Measurements from ENCODE around the gene C1orf21. TPM values are rescaled to one million over a fixed set of nuclear protein-coding genes. Genes with fewer than 3 reads are reported as not detected.
A peak's percentile ranks its signal among the peaks of the same experiment; 100 is the strongest.

C1orf21 gene
- total RNA-seq, 1 donor, result 47.3 TPM

DNA sequence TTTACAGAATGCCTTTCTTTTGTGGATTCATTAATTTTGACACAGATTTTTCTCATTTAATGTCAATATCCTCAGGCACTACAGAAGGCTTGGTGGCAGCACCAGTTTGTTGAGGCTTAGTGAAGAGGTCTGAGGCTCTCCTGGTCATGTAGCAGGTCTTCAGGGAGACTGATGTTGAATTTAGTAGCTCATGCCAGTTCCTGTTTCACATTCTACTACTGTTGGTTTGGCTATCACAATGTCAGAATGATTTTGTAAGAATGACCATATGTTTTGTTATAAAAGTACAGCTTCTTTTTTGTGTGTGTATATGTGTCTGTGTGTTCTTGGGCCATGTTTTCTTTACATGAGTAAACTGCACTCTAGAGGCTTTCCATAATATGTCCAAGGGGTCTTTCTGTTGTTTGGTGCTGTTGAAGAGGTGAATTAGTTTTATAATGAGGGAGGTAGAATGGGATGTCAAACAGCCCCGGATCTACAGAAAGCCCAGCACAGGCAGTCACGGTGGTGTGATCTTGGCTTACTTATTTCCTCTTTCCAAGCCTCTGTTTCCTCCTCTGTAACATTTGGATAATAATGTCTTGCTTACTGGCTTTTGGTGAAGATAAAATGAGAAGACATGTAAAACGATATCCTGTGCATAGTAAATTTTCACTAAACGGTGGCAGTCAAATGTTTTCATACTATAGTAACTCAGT is 32.0 kb downstream of the C1orf21 start:
- TF ChIP-seq, protein P1, sequence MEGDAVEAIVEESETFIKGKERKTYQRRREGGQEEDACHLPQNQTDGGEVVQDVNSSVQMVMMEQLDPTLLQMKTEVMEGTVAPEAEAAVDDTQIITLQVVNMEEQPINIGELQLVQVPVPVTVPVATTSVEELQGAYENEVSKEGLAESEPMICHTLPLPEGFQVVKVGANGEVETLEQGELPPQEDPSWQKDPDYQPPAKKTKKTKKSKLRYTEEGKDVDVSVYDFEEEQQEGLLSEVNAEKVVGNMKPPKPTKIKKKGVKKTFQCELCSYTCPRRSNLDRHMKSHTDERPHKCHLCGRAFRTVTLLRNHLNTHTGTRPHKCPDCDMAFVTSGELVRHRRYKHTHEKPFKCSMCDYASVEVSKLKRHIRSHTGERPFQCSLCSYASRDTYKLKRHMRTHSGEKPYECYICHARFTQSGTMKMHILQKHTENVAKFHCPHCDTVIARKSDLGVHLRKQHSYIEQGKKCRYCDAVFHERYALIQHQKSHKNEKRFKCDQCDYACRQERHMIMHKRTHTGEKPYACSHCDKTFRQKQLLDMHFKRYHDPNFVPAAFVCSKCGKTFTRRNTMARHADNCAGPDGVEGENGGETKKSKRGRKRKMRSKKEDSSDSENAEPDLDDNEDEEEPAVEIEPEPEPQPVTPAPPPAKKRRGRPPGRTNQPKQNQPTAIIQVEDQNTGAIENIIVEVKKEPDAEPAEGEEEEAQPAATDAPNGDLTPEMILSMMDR (IDR thresholded peaks at IDR 0.05; ENCODE audit: insufficient read depth, low read length), result no peak
- H3K4me3 ChIP-seq (ENCODE audit: low read depth, low read length), result no peak overlapping the region
- DNase-seq (ENCODE audit: low read depth), result no peak

DNA sequence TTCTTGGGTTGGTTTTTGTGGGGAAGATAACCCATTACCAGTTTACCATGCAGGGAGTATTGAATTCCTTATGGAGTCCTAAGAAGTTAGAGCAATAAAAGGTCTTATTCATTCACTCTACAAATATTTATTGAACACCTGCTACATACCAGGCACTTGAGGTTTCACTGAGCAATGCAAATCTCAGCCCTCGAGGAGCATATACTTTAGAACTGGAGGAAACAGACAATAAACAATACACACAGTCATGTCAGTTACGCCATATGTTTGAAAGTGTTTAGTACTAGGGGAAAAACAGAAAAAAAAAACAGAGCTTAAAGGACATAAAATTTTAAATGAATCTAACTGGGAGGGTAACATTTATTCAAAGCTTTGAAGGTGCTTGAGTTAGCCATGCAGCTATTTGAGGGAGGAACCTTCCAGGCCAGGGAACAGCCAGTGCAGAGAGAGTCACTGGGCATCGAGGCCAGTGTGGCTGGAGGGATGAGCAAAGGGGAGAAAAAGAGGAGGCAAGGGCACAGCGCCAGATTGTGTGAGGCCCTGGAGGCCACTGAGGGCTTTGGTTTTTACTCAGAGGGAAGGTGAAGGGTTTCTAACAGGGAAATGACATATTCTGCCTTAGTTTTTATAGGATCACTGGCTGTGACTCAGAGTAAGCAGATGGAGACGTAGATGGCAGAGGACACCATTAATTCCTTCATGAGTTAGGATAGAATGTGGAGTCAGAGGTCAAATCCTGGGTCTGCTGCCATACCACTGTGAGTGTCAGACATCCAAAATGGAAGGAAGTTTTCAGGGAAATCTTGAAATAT is 32.7 kb downstream of the C1orf21 start:
- TF ChIP-seq, protein P1 (IDR thresholded peaks at IDR 0.05; ENCODE audit: insufficient read depth, low read length), result no peak
- peak; percentile 27 for DNase-seq (ENCODE audit: low read depth)
- no peak overlapping the region for H3K4me3 ChIP-seq (ENCODE audit: low read depth, low read length)

DNA sequence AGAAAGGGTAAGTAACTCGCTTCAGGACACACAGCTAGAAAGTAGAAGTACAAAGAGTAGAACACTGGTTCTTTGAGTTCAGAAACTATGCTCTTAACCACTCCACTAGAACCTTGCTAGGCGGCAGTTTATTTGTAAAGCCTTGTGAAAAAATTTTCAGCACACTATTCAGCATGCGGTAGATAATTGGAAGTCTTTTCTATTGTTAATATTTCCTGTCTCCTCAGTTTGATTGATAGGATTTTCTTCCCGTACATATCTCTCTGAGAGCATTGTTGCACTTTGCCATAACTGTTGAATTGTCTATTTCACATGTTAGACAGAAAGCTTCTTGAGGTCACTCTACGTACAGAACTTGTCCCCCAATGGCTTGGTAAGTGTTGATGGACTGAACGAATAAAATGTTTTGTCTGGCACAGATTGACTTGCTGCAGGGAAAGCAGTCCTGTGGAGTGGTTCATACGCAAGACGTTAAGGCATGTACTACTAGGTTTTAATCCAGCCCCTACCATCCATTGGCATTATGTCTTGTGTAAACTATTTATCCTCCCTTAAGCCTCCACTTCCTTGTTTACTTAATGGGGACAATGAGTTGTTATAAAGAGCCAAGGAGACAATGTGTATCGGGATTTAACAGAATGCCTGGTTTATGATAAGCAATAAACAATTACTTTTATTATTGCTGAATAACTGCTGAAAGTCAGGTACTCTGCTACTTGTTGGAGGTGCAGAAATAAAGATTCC is 35.8 kb downstream of the C1orf21 start:
- TF ChIP-seq, protein P1 (IDR thresholded peaks at IDR 0.05; ENCODE audit: insufficient read depth, low read length), result no peak
- H3K4me3 ChIP-seq (ENCODE audit: low read depth, low read length), result no peak overlapping the region
- no peak for DNase-seq (ENCODE audit: low read depth)

DNA sequence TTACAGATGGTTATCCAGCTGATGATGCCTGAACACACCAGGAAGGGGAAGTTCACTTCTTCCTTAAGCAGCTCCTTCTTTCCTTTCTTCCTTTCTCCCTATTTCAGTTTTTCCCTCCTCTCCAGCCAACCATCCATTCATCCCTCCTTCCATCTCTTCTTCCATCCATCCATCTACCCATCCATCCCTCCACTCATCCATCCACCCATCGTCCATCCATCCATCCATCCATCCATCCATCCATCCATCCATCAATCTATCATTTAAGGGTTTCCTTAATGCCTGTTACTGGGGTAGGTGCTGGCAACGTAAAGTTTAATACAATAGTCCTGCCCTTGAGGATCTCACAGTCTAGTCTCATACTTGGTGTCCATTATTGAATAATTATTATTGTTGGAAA is 36.8 kb downstream of the C1orf21 start:
- no peak for DNase-seq (ENCODE audit: low read depth)
- TF ChIP-seq, protein P1 (IDR thresholded peaks at IDR 0.05; ENCODE audit: insufficient read depth, low read length), result no peak
- H3K4me3 ChIP-seq (ENCODE audit: low read depth, low read length), result no peak overlapping the region

DNA sequence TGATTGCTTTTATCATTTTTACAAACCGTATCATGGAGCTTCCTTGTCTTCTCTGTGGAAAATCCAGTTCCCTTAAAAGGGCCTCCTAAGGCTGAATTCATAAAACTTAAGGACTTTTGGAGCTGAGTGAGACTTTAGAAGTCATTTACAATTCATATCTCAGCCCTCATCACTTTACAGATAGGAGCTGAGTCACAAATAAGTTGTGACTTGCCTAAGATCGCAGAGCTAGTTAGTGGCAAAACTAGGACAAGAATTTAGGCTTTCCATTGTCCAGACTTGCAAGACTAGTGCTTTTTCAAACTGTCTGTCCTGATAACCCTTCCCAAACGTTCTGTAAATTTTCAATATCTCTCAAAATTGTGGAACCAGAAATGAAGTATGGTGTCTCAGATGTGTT is 37.3 kb downstream of the C1orf21 start:
- no peak overlapping the region for H3K4me3 ChIP-seq (ENCODE audit: low read depth, low read length)
- DNase-seq (ENCODE audit: low read depth), result no peak
- TF ChIP-seq, protein P1 (IDR thresholded peaks at IDR 0.05; ENCODE audit: insufficient read depth, low read length), result no peak

DNA sequence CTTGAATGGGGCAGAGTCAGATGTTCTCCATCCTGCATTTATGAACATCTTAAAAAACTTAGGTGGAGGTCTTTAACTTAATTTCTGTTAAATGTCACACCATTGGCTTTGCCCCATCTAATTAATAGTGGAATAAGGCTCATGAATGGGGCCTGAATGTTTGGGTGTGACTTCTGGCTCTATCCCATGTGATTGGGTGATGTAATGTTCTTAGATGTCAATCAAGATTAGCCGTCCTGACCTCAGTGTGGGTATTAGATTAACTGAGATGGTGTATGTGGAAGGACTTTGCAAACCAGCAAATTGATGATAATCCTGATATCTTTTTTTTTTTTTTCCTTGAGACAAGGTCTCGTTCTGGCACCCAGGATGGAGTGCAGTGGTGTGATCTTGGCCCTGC is 38.1 kb downstream of the C1orf21 start:
- TF ChIP-seq, protein P1 (IDR thresholded peaks at IDR 0.05; ENCODE audit: insufficient read depth, low read length), result no peak
- no peak for DNase-seq (ENCODE audit: low read depth)
- no peak overlapping the region for H3K4me3 ChIP-seq (ENCODE audit: low read depth, low read length)

Measured in fibroblast of the aortic adventitia (primary cell).